AG08396 (cell line): Measurements from ENCODE around the gene DSTYK.
"Not testable (repeated sequence)": the region's sequence is repeated elsewhere in the genome, so short reads cannot be mapped to it uniquely, and the experiment has no call there.

Source experiments
- DNase-seq: peaks from one replicate; pipeline ENCODE4 v3.0.0; 2012; ENCODE audit warnings: low spot score, mixed read lengths

DSTYK gene

GRCh38 chr1:205170532-205171269, 40.8 kb downstream of the DSTYK start:
- DNase-seq: no peak

- DNase-seq: no peak
Measured at GRCh38 chr1:205169248-205169647, 42.3 kb downstream of the DSTYK start.

- DNase-seq: no peak
Measured at GRCh38 chr1:205168291-205168690, 43.2 kb downstream of the DSTYK start.

GRCh38 chr1:205162301-205162700, 49.2 kb downstream of the DSTYK start:
- DNase-seq: no peak

- DNase-seq: no peak
Measured at GRCh38 chr1:205161076-205161475, 50.4 kb downstream of the DSTYK start.

GRCh38 chr1:205158048-205158616, 53.4 kb downstream of the DSTYK start:
- DNase-seq: no peak

GRCh38 chr1:205155665-205156377, 55.7 kb downstream of the DSTYK start:
- not testable (repeated sequence) for DNase-seq

GRCh38 chr1:205152505-205152904, 59.0 kb downstream of the DSTYK start:
- no peak for DNase-seq

GRCh38 chr1:205150651-205151428, 60.7 kb downstream of the DSTYK start:
- DNase-seq: no peak

GRCh38 chr1:205147191-205147835, 64.2 kb downstream of the DSTYK start:
- DNase-seq: peak; percentile 38

- DNase-seq: peak; percentile 28
Measured at GRCh38 chr1:205144751-205145150, 66.8 kb downstream of the DSTYK start.

- DNase-seq: no peak
Measured at GRCh38 chr1:205144046-205144720, 67.3 kb downstream of the DSTYK start.

- DNase-seq: no peak
Measured at GRCh38 chr1:205142102-205142469, 69.4 kb downstream of the DSTYK start.

GRCh38 chr1:205141236-205142101, 70.0 kb downstream of the DSTYK start:
- peak; percentile 72 for DNase-seq

- no peak for DNase-seq
Measured at GRCh38 chr1:205140113-205140512, 71.4 kb downstream of the DSTYK start.

GRCh38 chr1:205137901-205138300, 73.6 kb downstream of the DSTYK start:
- DNase-seq: no peak

GRCh38 chr1:205133287-205133686, 78.2 kb downstream of the DSTYK start:
- no peak for DNase-seq

- no peak for DNase-seq
Measured at GRCh38 chr1:205129447-205130029, 82.0 kb downstream of the DSTYK start.

- no peak for DNase-seq
Measured at GRCh38 chr1:205128050-205128449, 83.5 kb downstream of the DSTYK start.

- DNase-seq: no peak
Measured at GRCh38 chr1:205127646-205128045, 83.9 kb downstream of the DSTYK start.
